H1 (cell line): Measurements from ENCODE around the gene CHD2. TPM values are rescaled to one million over a fixed set of nuclear protein-coding genes. Genes with fewer than 3 reads are reported as not detected.

Experiments
- CTCF ChIA-PET: fragments of 300-600 bp; sonication (Branson Sonifier 250); formaldehyde crosslinking; loops from one replicate; lab custom pipeline; 2021; ENCODE audit not compliant: partially characterized antibody; lab: Charles Lee
- POLR2A ChIA-PET: fragments of 300-600 bp; sonication (Branson Sonifier 250); formaldehyde crosslinking; loops from one replicate; lab custom pipeline; 2021; ENCODE audit warnings: inconsistent platforms; ENCODE audit not compliant: partially characterized antibody; lab: Charles Lee
- DNase-seq, 2 experiments: peaks; one replicate each; pipeline versions ENCODE4 v3.0.0 to v3.0.0-alpha.2; 2010 to 2022; ENCODE audit warnings: low spot score in 2 of 2, low read depth in 1 of 2, mixed read lengths in 1 of 2
- FAIRE-seq: peaks from 2 replicates; lab custom pipeline; 2011; peaks lifted over from hg19 to GRCh38; lab: Jason Lieb, UNC
- H2AFZ ChIP-seq: 2 replicates; pipeline ENCODE4 v1.8.1; 2012; ENCODE audit warnings: low read length, inconsistent platforms
- H2AK5ac ChIP-seq: 2 replicates; pipeline ENCODE4 v1.6.1; 2013; ENCODE audit warnings: low read depth, low read length
- H2BK120ac ChIP-seq: replicated peaks from 2 replicates; pipeline ENCODE3; 2013; ENCODE audit warnings: low read depth, low read length, inconsistent platforms
- H2BK12ac ChIP-seq: 2 replicates; pipeline ENCODE4 v1.6.1; 2013; ENCODE audit warnings: low read depth, low read length
- H2BK15ac ChIP-seq: 2 replicates; pipeline ENCODE4 v1.6.1; 2013; ENCODE audit warnings: low read length
- H2BK20ac ChIP-seq: 2 replicates; pipeline ENCODE4 v1.6.1; 2013; ENCODE audit warnings: low read length
- H2BK5ac ChIP-seq: 2 replicates; pipeline ENCODE4 v1.6.1; 2013; ENCODE audit warnings: low read depth, low read length
- H3K14ac ChIP-seq: 2 replicates; pipeline ENCODE4 v1.6.1; 2013; ENCODE audit warnings: inconsistent platforms; ENCODE audit not compliant: insufficient read length
- H3K18ac ChIP-seq: 2 replicates; pipeline ENCODE4 v1.6.1; 2013; ENCODE audit warnings: low read length; ENCODE audit errors: extremely low read depth
- H3K23ac ChIP-seq: 2 replicates; pipeline ENCODE4 v1.6.1; 2013; ENCODE audit warnings: inconsistent platforms; ENCODE audit not compliant: insufficient read length
- H3K23me2 ChIP-seq: 2 replicates; pipeline ENCODE4 v1.6.1; 2013; ENCODE audit warnings: low read depth, low read length
- H3K27ac ChIP-seq: 2 replicates; pipeline ENCODE4 v1.6.1; 2011; ENCODE audit warnings: low read depth, low read length, inconsistent platforms
- H3K27me3 ChIP-seq, 4 experiments: replicated peaks in 1 of 4; 1 replicate in 1 of 4; 2 replicates in 3 of 4; pipeline versions ENCODE4 v1.6.1 to v1.8.1; 2011 to 2013; ENCODE audit warnings: low read length in 3 of 4, mild to moderate bottlenecking in 3 of 4, inconsistent platforms in 2 of 4, mixed read lengths in 2 of 4, moderate library complexity in 1 of 4; ENCODE audit not compliant: control insufficient read depth in 3 of 4, insufficient read depth in 3 of 4; ENCODE audit errors: extremely low read depth in 1 of 4
- H3K36me3 ChIP-seq, 4 experiments: 2 replicates each; pipeline versions ENCODE4 v1.6.1 to v1.8.1; 2011 to 2013; ENCODE audit warnings: mild to moderate bottlenecking in 4 of 4, low read length in 3 of 4, moderate library complexity in 2 of 4, control low read depth in 1 of 4, inconsistent platforms in 1 of 4; ENCODE audit not compliant: insufficient read depth in 4 of 4, control insufficient read depth in 2 of 4
- H3K4ac ChIP-seq: replicated peaks from 2 replicates; pipeline ENCODE3; 2013; ENCODE audit warnings: low read length, low read depth, mixed read lengths, inconsistent platforms; ENCODE audit not compliant: insufficient read length
- H3K4me1 ChIP-seq, 4 experiments: replicated peaks in 1 of 4; 1 replicate in 1 of 4; 2 replicates in 3 of 4; pipeline versions ENCODE4 v1.6.1 to v1.8.1; 2011 to 2013; ENCODE audit warnings: low read length in 3 of 4, inconsistent platforms in 2 of 4, mixed read lengths in 1 of 4; ENCODE audit not compliant: insufficient read depth in 4 of 4, control insufficient read depth in 3 of 4
- H3K4me2 ChIP-seq, 2 experiments: 2 replicates each; pipeline versions ENCODE4 v1.6.1 to v1.8.1; 2011 to 2013; ENCODE audit warnings: low read depth in 2 of 2, low read length in 2 of 2, control low read depth in 1 of 2, inconsistent platforms in 1 of 2, mild to moderate bottlenecking in 1 of 2; ENCODE audit not compliant: insufficient read depth in 1 of 2
- H3K4me3 ChIP-seq, 4 experiments: fragments of 200-600, 300-600 bp in 1 of 4; sonication (generic), shearing (Covaris generic), sonication (Bioruptor Twin) in 1 of 4; 2 replicates each; pipeline versions ENCODE4 v1.5.1 to v1.8.1; 2011 to 2016; ENCODE audit warnings: low read length in 4 of 4, low read depth in 3 of 4, control low read depth in 2 of 4, inconsistent platforms in 2 of 4, mild to moderate bottlenecking in 2 of 4, mixed read lengths in 1 of 4, moderate library complexity in 1 of 4; ENCODE audit not compliant: insufficient read depth in 2 of 4; ENCODE audit errors: extremely low read depth in 1 of 4
- H3K56ac ChIP-seq: replicated peaks from 2 replicates; pipeline ENCODE3; 2013; ENCODE audit warnings: low read depth, mild to moderate bottlenecking, mixed read lengths, low read length, inconsistent platforms; ENCODE audit not compliant: insufficient read length
- H3K79me1 ChIP-seq: 2 replicates; pipeline ENCODE4 v1.6.1; 2013; ENCODE audit warnings: low read depth, low read length, control low read depth
- H3K79me2 ChIP-seq, 2 experiments: 2 replicates each; pipeline versions ENCODE4 v1.6.1 to v1.8.1; 2012 to 2013; ENCODE audit warnings: low read length in 2 of 2, mild to moderate bottlenecking in 2 of 2, inconsistent platforms in 1 of 2; ENCODE audit not compliant: insufficient read depth in 2 of 2, control insufficient read depth in 1 of 2
- H3K9ac ChIP-seq, 4 experiments: replicated peaks in 1 of 4; 1 replicate in 1 of 4; 2 replicates in 3 of 4; pipeline versions ENCODE4 v1.6.1 to v1.8.1; 2011 to 2013; ENCODE audit warnings: low read depth in 3 of 4, low read length in 3 of 4, control low read depth in 2 of 4, mild to moderate bottlenecking in 2 of 4, moderate library complexity in 2 of 4, inconsistent platforms in 1 of 4; ENCODE audit errors: extremely low read depth in 1 of 4
- H3K9me3 ChIP-seq, 2 experiments: 2 replicates each; pipeline versions ENCODE4 v1.6.1 to v1.8.1; 2012 to 2013; ENCODE audit warnings: mild to moderate bottlenecking in 2 of 2, moderate library complexity in 2 of 2, control low read depth in 1 of 2, inconsistent platforms in 1 of 2, low read depth in 1 of 2, low read length in 1 of 2, mixed read lengths in 1 of 2; ENCODE audit not compliant: insufficient read depth in 2 of 2
- H4K20me1 ChIP-seq, 2 experiments: replicated peaks in 1 of 2; 2 replicates each; pipeline versions ENCODE3 to v1.8.1; 2011 to 2013; ENCODE audit warnings: inconsistent platforms in 2 of 2, low read length in 2 of 2, mild to moderate bottlenecking in 1 of 2; ENCODE audit not compliant: insufficient read depth in 2 of 2, control insufficient read depth in 1 of 2
- H4K5ac ChIP-seq: 2 replicates; pipeline ENCODE4 v1.6.1; 2013; ENCODE audit warnings: low read length, low read depth, mixed read lengths, inconsistent platforms; ENCODE audit not compliant: insufficient read length
- H4K8ac ChIP-seq: 2 replicates; pipeline ENCODE4 v1.8.0; 2013; ENCODE audit warnings: mild to moderate bottlenecking, moderate library complexity, low read length, inconsistent platforms; ENCODE audit not compliant: insufficient read depth; ENCODE audit errors: extremely low read depth
- H4K91ac ChIP-seq: replicated peaks from 2 replicates; pipeline ENCODE3; 2013; ENCODE audit warnings: low read length, mixed read lengths, inconsistent platforms; ENCODE audit not compliant: insufficient read length
- BACH1 ChIP-seq: IDR thresholded peaks from 2 replicates; pipeline ENCODE4 v1.6.1; 2012; ENCODE audit warnings: low read length, improper control_type of control experiment
- EP300 ChIP-seq, 2 experiments: IDR thresholded peaks; 1 replicate in 1 of 2; 2 replicates in 1 of 2; pipeline ENCODE4 v1.6.1; 2011 to 2012; ENCODE audit warnings: low read depth in 2 of 2, low read length in 2 of 2, mild to moderate bottlenecking in 2 of 2, borderline replicate concordance in 1 of 2, inconsistent platforms in 1 of 2, moderate library complexity in 1 of 2
- EZH2 ChIP-seq: fragments of 200-600 bp; sonication (generic); IDR thresholded peaks from 2 replicates; pipeline ENCODE4 v1.7.1; 2012; ENCODE audit warnings: low read depth, mild to moderate bottlenecking, moderate library complexity, low read length, inconsistent platforms; ENCODE audit not compliant: severe bottlenecking
- POLR2AphosphoS5 ChIP-seq: IDR thresholded peaks from 2 replicates; pipeline ENCODE4 v1.6.1; 2011; ENCODE audit warnings: low read depth, low read length
- RFX5 ChIP-seq: IDR thresholded peaks from 2 replicates; pipeline ENCODE4 v1.6.1; 2011; ENCODE audit warnings: low read depth, low read length, improper control_type of control experiment, borderline replicate concordance
- SP1 ChIP-seq: IDR thresholded peaks from 2 replicates; pipeline ENCODE4 v1.6.1; 2011; ENCODE audit warnings: low read depth, low read length
- SUZ12 ChIP-seq: fragments of 200-600 bp; sonication (generic); IDR thresholded peaks from 2 replicates; pipeline ENCODE4 v1.6.1; 2012; ENCODE audit warnings: mild to moderate bottlenecking, inconsistent platforms, low read length, moderate library complexity, mixed read lengths
- TAF1 ChIP-seq: IDR thresholded peaks from 2 replicates; pipeline ENCODE4 v1.6.1; 2011; ENCODE audit warnings: mild to moderate bottlenecking, low read depth, low read length
- WGBS, 2 experiments: shearing (Covaris generic) in 1 of 2; methylation state at CpG; one replicate each; pipeline versions ENCODE4 v1.1.6 to v1.1.7; 2013 to 2015; ENCODE audit warnings: low lambda C conversion rate in 2 of 2, mixed read lengths in 2 of 2, inconsistent platforms in 1 of 2, low coverage in 1 of 2, missing lambda C conversion rate in 1 of 2; ENCODE audit not compliant: insufficient replicate concordance in 2 of 2, insufficient coverage in 1 of 2, insufficient read length in 1 of 2; ENCODE audit errors: extremely low coverage in 1 of 2, missing lambda C conversion rate in 1 of 2; 5-methylcytosine and 5-hydroxymethylcytosine counted together
- polyA plus RNA-seq, 7 experiments: library from polyadenylated mRNA; depleted of rRNA in 3 of 7; stranded (reverse) in 5 of 7; unstranded in 2 of 7; fragments of >200 nt in 5 of 7; fragments of 200-250 nt in 2 of 7; gene quantifications; 1 replicate in 5 of 7; 2 replicates in 1 of 7; 4 replicates in 1 of 7; pipeline versions ENCODE4 v1.2.1 to v1.2.3, GENCODE V29; 2011 to 2013; ENCODE audit warnings: missing spikeins in 2 of 7, mixed read lengths in 2 of 7
- total RNA-seq: library from RNA; stranded (reverse); fragmentation: NEBNext Ultra II Directional; extraction: Animal tissue kit (Norgen Biotek cat#: 25700); gene quantifications from 2 replicates; pipeline ENCODE4 v1.2.1, GENCODE V29; 2021

The CHD2 gene
- total and polyA plus RNA-seq, 2 of the 8 experiments (the other 6 are each of a cell fraction or from before 2014, with no cell fraction given) = 28.8 to 70.0 TPM

GRCh38 chr15:93048426-93048721 lies 148.2 kb downstream of the CHD2 start:
- Histone ChIP-seq H3K4me2 (no peak overlapping the region), H2BK5ac (no peak overlapping the region), H3K4me1 (no peaks in the 10 kb centered on the region), H2BK120ac (no peak overlapping the region), H2AK5ac (no peak overlapping the region), H3K18ac (no peak overlapping the region), H3K4me3 (no peak overlapping the region), H3K79me2 (peaks cover 0 to 18% of the 10 kb centered on the region in 2 experiments; a peak in 1 of 4 replicates), H2BK20ac (no peak overlapping the region), H3K79me1 (peaks cover 10% of the 10 kb centered on the region; the same call in 1 of the 2 replicates), H3K27ac (no peak overlapping the region), H2BK12ac (no peak overlapping the region), H4K91ac (no peak overlapping the region), H3K56ac (no peak overlapping the region), H4K5ac (no peak overlapping the region), H3K27me3 (no peaks in the 10 kb centered on the region), H3K23ac (no peak overlapping the region), H2BK15ac (no peak overlapping the region), H3K9me3 (peaks cover 5 to 7% of the 10 kb centered on the region in 2 experiments; a peak in 2 of 4 replicates), H3K9ac (no peak overlapping the region), H4K20me1 (peaks cover 22 to 36% of the 10 kb centered on the region in 2 experiments), H4K8ac (no peak overlapping the region), H3K36me3 (peaks cover 41 to 91% (median 79%) of the 10 kb centered on the region in 4 experiments), H3K14ac (no peak overlapping the region), H2AFZ (no peak overlapping the region), H3K23me2 (no peaks in the 10 kb centered on the region), H3K4ac (no peak overlapping the region)
- WGBS, 2 experiments = 93% methylated on average over 11 of the region's 14 CpGs; no CpG with 5 or more reads in 1 of the 2 experiments
- ChIA-PET CTCF (interaction anchor here (1.4 to 15.8 kb wide), 5 partner anchors 13 to 1071 kb away, joined by 3 to 119 read pairs (median 6); no protein-coding TSS in a partner anchor), POLR2A (no interaction called here)
- DNase-seq (no peak), FAIRE-seq (no peak)
- TF ChIP-seq POLR2AphosphoS5 (no peak), SUZ12 (no peak), EZH2 (no peak), BACH1 (no peak), TAF1 (no peak), SP1 (no peak), RFX5 (no peak), EP300 (IDR thresholded peaks at IDR 0.05; ENCODE audit: borderline replicate concordance in 1 of 2, low read depth in 2 of 2, low read length in 2 of 2) (no peak)
